Naive thymus-derived CD4-positive, alpha-beta T cell (primary cell): ENCODE measurements around the gene ZNF362. TPM values are rescaled to one million over a fixed set of nuclear protein-coding genes. Genes with fewer than 3 reads are reported as not detected.

ENCODE experiments used
- ATAC-seq: fragments of 150-1000 bp; cut with Tn5 transposase; 2 replicates; pipeline ENCODE4 v1.10.0; 2021; ENCODE audit warnings: mild to moderate bottlenecking, moderate library complexity
- CTCF ChIA-PET: fragments of 350-600 bp; sonication (Branson Sonifier 250); formaldehyde crosslinking; loops from one replicate; lab custom pipeline; 2021; ENCODE audit warnings: antibody characterized with exemption; lab: Charles Lee
- POLR2A ChIA-PET: fragments of 350-600 bp; sonication (Branson Sonifier 250); formaldehyde crosslinking; loops from one replicate; lab custom pipeline; 2021; ENCODE audit warnings: antibody characterized with exemption, inconsistent platforms; lab: Charles Lee
- DNase-seq, 9 donors: peaks; one replicate each; pipeline versions ENCODE4 v3.0.0 to v3.0.0-alpha.2; 2020 to 2022; ENCODE audit warnings: mixed read lengths in 1 of 9
- H3K27ac ChIP-seq: one replicate; pipeline ENCODE4 v1.7.0; 2013; ENCODE audit warnings: mild to moderate bottlenecking, low read depth, low read length, moderate library complexity
- H3K27me3 ChIP-seq, 2 donors: one replicate each; pipeline ENCODE4 v1.7.0; 2013; ENCODE audit warnings: low read length in 2 of 2, mild to moderate bottlenecking in 2 of 2, moderate library complexity in 2 of 2; ENCODE audit not compliant: control insufficient read depth in 2 of 2, insufficient read depth in 2 of 2
- H3K36me3 ChIP-seq, 3 experiments: 1 replicate in 2 of 3; 2 replicates in 1 of 3; pipeline ENCODE4 v1.7.0; 2013; ENCODE audit warnings: low read length in 3 of 3, mild to moderate bottlenecking in 3 of 3, moderate library complexity in 1 of 3; ENCODE audit not compliant: insufficient read depth in 3 of 3, control insufficient read depth in 2 of 3
- H3K4me1 ChIP-seq, 2 donors: one replicate each; pipeline ENCODE4 v1.7.0; 2013; ENCODE audit warnings: low read length in 2 of 2, mild to moderate bottlenecking in 2 of 2, moderate library complexity in 1 of 2; ENCODE audit not compliant: control insufficient read depth in 2 of 2, insufficient read depth in 2 of 2
- H3K4me3 ChIP-seq: 2 replicates; pipeline ENCODE4 v1.7.0; 2013; ENCODE audit warnings: mild to moderate bottlenecking, low read length
- H3K9me3 ChIP-seq, 3 experiments: 1 replicate in 2 of 3; 2 replicates in 1 of 3; pipeline ENCODE4 v1.7.0; 2013; ENCODE audit warnings: low read length in 3 of 3; ENCODE audit not compliant: control insufficient read depth in 2 of 3
- H3K27ac Mint-ChIP-seq, 9 donors: one replicate each; pipeline ENCODE4 v1.8.0; 2020 to 2022; ENCODE audit warnings: mixed read lengths in 9 of 9, mild to moderate bottlenecking in 8 of 9, moderate library complexity in 5 of 9, inconsistent platforms in 2 of 9
- H3K27me3 Mint-ChIP-seq, 5 donors: one replicate each; pipeline ENCODE4 v1.8.0; 2021 to 2022; ENCODE audit warnings: mixed read lengths in 5 of 5, mild to moderate bottlenecking in 1 of 5
- H3K36me3 Mint-ChIP-seq, 5 donors: one replicate each; pipeline ENCODE4 v1.8.0; 2020 to 2022; ENCODE audit warnings: mixed read lengths in 5 of 5, mild to moderate bottlenecking in 3 of 5, inconsistent platforms in 1 of 5
- H3K4me1 Mint-ChIP-seq, 7 donors: one replicate each; pipeline ENCODE4 v1.8.0; 2020 to 2022; ENCODE audit warnings: mixed read lengths in 7 of 7, mild to moderate bottlenecking in 3 of 7, inconsistent platforms in 1 of 7
- H3K4me3 Mint-ChIP-seq, 10 donors: one replicate each; pipeline ENCODE4 v1.8.0; 2020 to 2022; ENCODE audit warnings: mild to moderate bottlenecking in 10 of 10, mixed read lengths in 10 of 10, moderate library complexity in 6 of 10, inconsistent platforms in 2 of 10
- H3K9me3 Mint-ChIP-seq, 11 donors: one replicate each; pipeline ENCODE4 v1.8.0; 2020 to 2022; ENCODE audit warnings: mixed read lengths in 11 of 11, mild to moderate bottlenecking in 4 of 11, inconsistent platforms in 1 of 11, moderate library complexity in 1 of 11
- intact Hi-C, 2 donors: fragments of 100-400 bp; cut with micrococcal nuclease; formaldehyde crosslinking; loops; one replicate each; pipeline ENCODE4 v1.15.1; 2023
- polyA plus RNA-seq, 2 donors: library from polyadenylated mRNA; unstranded; fragments of 300-500 nt; fragmentation: Illumina TruSeq; gene quantifications; one replicate each; pipeline ENCODE4 v1.2.3, GENCODE V29; 2021
- total RNA-seq, 6 experiments: library from RNA in 5 of 6; stranded (reverse) in 5 of 6; gene quantifications; 1 replicate in 5 of 6; 2 replicates in 1 of 6; pipeline ENCODE4 v1.2.3 and lab custom pipeline; 2021 to 2026

ZNF362 gene
- total and polyA plus RNA-seq, 7 experiments from 2014 or later, result 17.2 to 30.5 (median 27.0) TPM

DNA sequence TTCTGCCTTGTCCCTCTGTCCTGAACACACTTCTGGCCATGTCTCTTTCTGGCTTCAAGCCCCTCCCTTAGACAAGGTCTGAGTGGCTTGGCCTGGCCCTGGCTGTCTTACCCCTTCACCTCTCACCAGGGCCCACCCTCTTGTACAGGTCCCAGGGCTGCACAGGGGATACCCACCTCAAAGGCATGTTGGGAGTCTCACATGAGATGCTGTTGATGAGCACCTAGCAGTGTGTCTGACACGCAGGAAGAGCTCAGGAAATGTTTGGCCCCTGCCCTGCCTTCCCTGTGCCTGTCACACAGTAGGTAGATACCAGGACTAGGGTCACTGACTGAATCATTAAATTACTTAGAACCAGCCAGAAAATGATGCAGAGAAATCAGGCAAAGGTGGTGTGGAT lies 16.6 kb downstream of the ZNF362 start:
- Histone ChIP-seq H3K9me3 (no peaks in the 10 kb centered on the region), H3K27ac (no peak overlapping the region), H3K36me3 (peaks cover 0 to 31% (median 0%) of the 10 kb centered on the region in 3 experiments), H3K4me1 (peaks cover 0 to 23% of the 10 kb centered on the region in 2 donors), H3K4me3 (no peak overlapping the region), H3K27me3 (no peaks in the 10 kb centered on the region)
- intact Hi-C loops, result no loop called here
- CTCF ChIA-PET, result no interaction called here
- Mint-ChIP-seq H3K9me3 (no peaks in the 10 kb centered on the region), H3K4me3 (no peak overlapping the region), H3K27me3 (no peaks in the 10 kb centered on the region), H3K36me3 (peaks cover 0 to 13% (median 4%) of the 10 kb centered on the region in 5 donors), H3K4me1 (peaks cover 21 to 57% (median 37%) of the 10 kb centered on the region in 7 donors), H3K27ac (peak overlapping the region in 7 of 9 donors; percentile 29 to 87 (median 66))
- DNase-seq (no peak), ATAC-seq (no peak)
- POLR2A ChIA-PET, result no interaction called here

DNA sequence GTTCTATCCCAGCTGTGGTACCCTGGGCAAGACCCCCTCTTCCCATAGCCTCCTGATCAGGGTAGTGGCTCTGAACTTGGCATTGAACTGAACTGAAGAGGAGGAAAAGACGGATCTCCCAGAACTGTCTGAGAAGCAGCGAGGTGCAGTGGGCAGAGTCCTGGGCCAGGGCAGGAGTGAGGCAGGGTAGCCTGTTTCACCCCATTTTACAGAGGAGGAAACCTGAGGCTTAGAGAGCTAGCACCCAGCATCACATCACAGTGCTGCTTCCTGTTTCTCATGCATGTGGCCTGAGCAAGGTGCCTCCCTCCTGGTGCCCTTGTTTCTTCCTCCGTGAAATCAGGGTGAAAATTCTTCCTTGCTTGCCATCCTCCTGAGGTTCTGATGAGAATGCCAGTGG lies 17.1 kb downstream of the ZNF362 start:
- no peaks in the 10 kb centered on the region for H3K9me3 ChIP-seq
- H3K4me1 ChIP-seq, result peaks cover 0 to 23% of the 10 kb centered on the region in 2 donors
- Mint-ChIP-seq H3K36me3 (peaks cover 0 to 14% (median 4%) of the 10 kb centered on the region in 5 donors), H3K27ac (peak overlapping the region in 6 of 9 donors; percentile 32 to 68 (median 54)), H3K9me3 (no peaks in the 10 kb centered on the region), H3K27me3 (no peaks in the 10 kb centered on the region), H3K4me1 (peaks cover 21 to 52% (median 35%) of the 10 kb centered on the region in 7 donors), H3K4me3 (no peak overlapping the region)
- no peak for DNase-seq
- no peak overlapping the region for H3K4me3 ChIP-seq
- H3K27ac ChIP-seq, result no peak overlapping the region
- peaks cover 0 to 31% (median 0%) of the 10 kb centered on the region in 3 experiments for H3K36me3 ChIP-seq
- CTCF ChIA-PET, result no interaction called here
- no peaks in the 10 kb centered on the region for H3K27me3 ChIP-seq
- intact Hi-C loops, result no loop called here
- POLR2A ChIA-PET, result no interaction called here
- peak; percentile 76 for ATAC-seq

DNA sequence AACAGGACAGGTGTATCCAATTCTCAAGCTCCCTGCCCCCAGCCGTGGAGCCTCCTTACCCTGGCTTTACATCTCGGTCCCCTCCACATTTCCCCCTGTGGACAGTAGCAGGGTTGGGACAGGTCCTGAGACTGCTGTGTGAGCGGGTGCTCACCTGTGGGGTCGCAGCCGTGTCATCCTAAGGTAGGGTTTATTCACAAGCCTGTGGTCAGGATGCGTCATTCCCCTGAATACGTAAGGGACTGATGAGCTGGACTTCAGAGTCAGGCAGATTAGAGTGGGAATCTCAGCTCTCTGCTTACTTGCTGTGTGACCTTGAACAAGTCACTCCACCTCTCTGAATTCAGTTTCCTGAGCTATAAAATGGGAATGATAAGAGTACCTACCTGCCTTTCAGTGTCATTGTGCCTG lies 17.7 kb downstream of the ZNF362 start:
- DNase-seq (no peak), ATAC-seq (no peak)
- CTCF ChIA-PET, result interaction anchor here (0.5 kb wide), 1 partner anchor 578 kb away, joined by 4 read pairs; no protein-coding TSS in a partner anchor
- no peak overlapping the region for H3K27ac ChIP-seq
- H3K4me1 Mint-ChIP-seq, result peaks cover 21 to 50% (median 33%) of the 10 kb centered on the region in 7 donors
- no peaks in the 10 kb centered on the region for H3K9me3 Mint-ChIP-seq
- H3K4me3 ChIP-seq, result no peak overlapping the region
- H3K36me3 Mint-ChIP-seq, result peaks cover 0 to 17% (median 4%) of the 10 kb centered on the region in 5 donors
- H3K4me1 ChIP-seq, result peaks cover 0 to 23% of the 10 kb centered on the region in 2 donors
- H3K36me3 ChIP-seq, result peaks cover 0 to 35% (median 0%) of the 10 kb centered on the region in 3 experiments
- no peaks in the 10 kb centered on the region for H3K27me3 Mint-ChIP-seq
- H3K4me3 Mint-ChIP-seq, result no peak overlapping the region
- no peaks in the 10 kb centered on the region for H3K27me3 ChIP-seq
- no peaks in the 10 kb centered on the region for H3K9me3 ChIP-seq
- intact Hi-C loops, result no loop called here
- H3K27ac Mint-ChIP-seq, result peak overlapping the region in 5 of 9 donors; percentile 32 to 68 (median 45)
- POLR2A ChIA-PET, result no interaction called here

DNA sequence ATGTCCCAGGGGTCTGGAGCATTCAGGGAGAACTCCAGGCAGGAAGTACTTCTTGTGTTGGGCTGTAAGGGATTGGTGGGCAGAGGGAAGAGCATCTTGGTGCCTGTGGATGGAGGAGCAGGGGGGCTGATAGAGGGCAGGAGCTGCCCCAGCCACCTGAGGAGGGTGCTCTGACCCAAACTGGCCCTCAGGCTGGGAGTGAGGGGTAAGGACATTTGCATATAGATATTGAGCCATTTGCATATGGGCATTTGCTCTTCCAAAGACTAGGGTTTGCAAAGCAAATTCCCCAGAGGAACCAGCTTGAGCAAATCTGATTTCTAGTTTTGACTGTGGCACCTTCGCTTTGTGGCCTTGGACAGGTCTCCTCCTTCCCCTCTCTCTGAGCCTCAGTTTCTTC lies 18.2 kb downstream of the ZNF362 start:
- intact Hi-C loops, result no loop called here
- no peak for DNase-seq
- Mint-ChIP-seq H3K27ac (peak overlapping the region in 2 of 9 donors; percentile 57 to 67), H3K9me3 (no peaks in the 10 kb centered on the region), H3K36me3 (peaks cover 0 to 18% (median 4%) of the 10 kb centered on the region in 5 donors), H3K4me1 (peaks cover 21 to 50% (median 33%) of the 10 kb centered on the region in 7 donors), H3K27me3 (no peaks in the 10 kb centered on the region), H3K4me3 (no peak overlapping the region)
- H3K36me3 ChIP-seq, result peaks cover 0 to 35% (median 0%) of the 10 kb centered on the region in 3 experiments
- POLR2A ChIA-PET, result no interaction called here
- CTCF ChIA-PET, result interaction anchor here (0.5 kb wide), 1 partner anchor 579 kb away, joined by 4 read pairs; no protein-coding TSS in a partner anchor
- H3K9me3 ChIP-seq, result no peaks in the 10 kb centered on the region
- H3K27ac ChIP-seq, result no peak overlapping the region
- no peak for ATAC-seq
- no peaks in the 10 kb centered on the region for H3K27me3 ChIP-seq
- no peak overlapping the region for H3K4me3 ChIP-seq
- H3K4me1 ChIP-seq, result peaks cover 0 to 23% of the 10 kb centered on the region in 2 donors

DNA sequence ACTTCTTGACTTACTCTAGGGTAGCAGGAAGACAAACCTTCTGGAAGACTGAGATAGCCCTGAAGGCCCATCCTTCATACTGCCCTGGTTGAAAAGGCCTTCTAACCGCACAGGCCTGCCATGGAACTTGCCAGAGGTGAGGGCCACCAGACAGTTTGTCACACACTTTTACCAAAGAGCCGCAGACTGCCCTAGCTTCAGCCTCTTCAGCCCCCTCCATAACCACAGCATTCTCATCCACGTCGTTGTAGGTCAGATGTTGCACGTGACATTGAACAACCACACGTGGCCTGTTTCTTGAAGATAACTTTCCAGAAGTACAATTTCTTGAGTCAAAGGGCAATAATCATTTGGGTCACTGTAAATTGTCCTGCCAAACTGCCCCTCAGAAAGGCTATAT lies 18.9 kb downstream of the ZNF362 start:
- intact Hi-C loops, result no loop called here
- peaks cover 0 to 19% (median 7%) of the 10 kb centered on the region in 5 donors for H3K36me3 Mint-ChIP-seq
- POLR2A ChIA-PET, result no interaction called here
- ATAC-seq (no peak), DNase-seq (no peak)
- no peak overlapping the region for H3K4me3 Mint-ChIP-seq
- CTCF ChIA-PET, result no interaction called here
- Histone ChIP-seq H3K9me3 (no peaks in the 10 kb centered on the region), H3K27me3 (no peaks in the 10 kb centered on the region), H3K27ac (no peak overlapping the region), H3K4me3 (no peak overlapping the region), H3K36me3 (peaks cover 0 to 42% (median 4%) of the 10 kb centered on the region in 3 experiments), H3K4me1 (peaks cover 0 to 23% of the 10 kb centered on the region in 2 donors)
- no peak overlapping the region for H3K27ac Mint-ChIP-seq
- no peaks in the 10 kb centered on the region for H3K27me3 Mint-ChIP-seq
- H3K4me1 Mint-ChIP-seq, result peaks cover 19 to 46% (median 33%) of the 10 kb centered on the region in 7 donors
- H3K9me3 Mint-ChIP-seq, result no peaks in the 10 kb centered on the region

DNA sequence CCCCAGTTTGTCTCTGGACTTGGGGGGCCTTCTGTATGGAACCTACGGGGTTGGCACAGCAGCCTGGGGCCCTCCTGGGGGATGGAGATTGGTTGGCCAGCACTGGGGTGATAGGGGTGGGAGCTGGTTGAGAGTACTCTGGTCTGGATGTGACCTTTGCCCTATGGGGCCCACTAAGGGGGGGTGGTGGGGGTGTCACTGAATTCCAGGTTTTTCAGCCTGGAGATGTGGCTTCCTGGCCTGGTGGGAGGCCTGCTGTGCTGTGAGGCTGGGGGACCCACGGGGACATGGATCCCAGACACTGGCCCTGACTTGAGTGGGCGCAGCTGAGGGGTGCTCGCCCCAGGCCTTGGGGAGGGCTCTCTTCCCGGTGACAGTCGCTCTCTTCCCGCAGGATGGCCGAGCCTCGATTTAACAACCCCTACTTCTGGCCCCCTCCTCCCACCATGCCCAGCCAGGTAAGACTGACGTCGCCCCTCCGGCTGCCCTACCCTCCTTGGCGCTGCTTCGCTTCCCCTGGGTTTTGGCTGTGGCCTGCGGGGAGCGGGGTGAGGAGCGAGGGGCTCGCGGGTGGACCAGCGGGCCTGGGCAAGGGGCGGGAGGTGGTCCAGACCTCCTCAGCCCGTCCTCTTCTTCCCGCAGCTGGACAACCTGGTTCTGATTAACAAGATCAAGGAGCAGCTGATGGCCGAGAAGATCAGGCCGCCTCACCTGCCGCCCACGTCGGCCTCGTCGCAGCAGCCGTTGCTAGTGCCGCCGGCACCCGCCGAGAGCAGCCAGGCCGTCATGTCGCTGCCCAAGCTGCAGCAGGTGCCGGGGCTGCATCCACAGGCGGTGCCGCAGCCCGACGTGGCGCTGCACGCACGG lies 19.6 kb downstream of the ZNF362 start:
- Mint-ChIP-seq H3K9me3 (no peaks in the 10 kb centered on the region), H3K27me3 (no peaks in the 10 kb centered on the region), H3K4me3 (no peak overlapping the region), H3K27ac (no peak overlapping the region), H3K36me3 (peaks cover 0 to 18% (median 7%) of the 10 kb centered on the region in 5 donors), H3K4me1 (peaks cover 19 to 39% (median 31%) of the 10 kb centered on the region in 7 donors)
- CTCF ChIA-PET, result no interaction called here
- H3K9me3 ChIP-seq, result no peaks in the 10 kb centered on the region
- ATAC-seq, result no peak
- no peak for DNase-seq
- H3K27me3 ChIP-seq, result no peaks in the 10 kb centered on the region
- peaks cover 0 to 43% (median 4%) of the 10 kb centered on the region in 3 experiments for H3K36me3 ChIP-seq
- no peak overlapping the region for H3K4me3 ChIP-seq
- POLR2A ChIA-PET, result no interaction called here
- intact Hi-C loops, result no loop called here
- peaks cover 0 to 23% of the 10 kb centered on the region in 2 donors for H3K4me1 ChIP-seq
- no peak overlapping the region for H3K27ac ChIP-seq
